ENCODE data around the gene ALDH1A3.

GRCh38 chr15:100900795-100901169 lies 21.2 kb downstream of the ALDH1A3 start:
- TF ChIP-seq CTCF (IDR thresholded peaks at IDR 0.05) (no peak), POLR2A (IDR thresholded peaks at IDR 0.05) (no peak)

Data from stomach (tissue), 4 donors.